H1 (cell line): ENCODE results near the gene RANBP17. TPM values are rescaled to one million over a fixed set of nuclear protein-coding genes. Genes with fewer than 3 reads are reported as not detected.

Experiments used
- CTCF ChIA-PET: fragments of 300-600 bp; sonication (Branson Sonifier 250); formaldehyde crosslinking; loops from one replicate; lab custom pipeline; 2021; ENCODE audit not compliant: partially characterized antibody; lab: Charles Lee
- POLR2A ChIA-PET: fragments of 300-600 bp; sonication (Branson Sonifier 250); formaldehyde crosslinking; loops from one replicate; lab custom pipeline; 2021; ENCODE audit warnings: inconsistent platforms; ENCODE audit not compliant: partially characterized antibody; lab: Charles Lee
- DNase-seq, 2 experiments: peaks; one replicate each; pipeline versions ENCODE4 v3.0.0 to v3.0.0-alpha.2; 2010 to 2022; ENCODE audit warnings: low spot score in 2 of 2, low read depth in 1 of 2, mixed read lengths in 1 of 2
- FAIRE-seq: peaks from 2 replicates; lab custom pipeline; 2011; peaks lifted over from hg19 to GRCh38; lab: Jason Lieb, UNC
- H2AFZ ChIP-seq: 2 replicates; pipeline ENCODE4 v1.8.1; 2012; ENCODE audit warnings: low read length, inconsistent platforms
- H2AK5ac ChIP-seq: 2 replicates; pipeline ENCODE4 v1.6.1; 2013; ENCODE audit warnings: low read depth, low read length
- H2BK120ac ChIP-seq: replicated peaks from 2 replicates; pipeline ENCODE3; 2013; ENCODE audit warnings: low read depth, low read length, inconsistent platforms
- H2BK12ac ChIP-seq: 2 replicates; pipeline ENCODE4 v1.6.1; 2013; ENCODE audit warnings: low read depth, low read length
- H2BK15ac ChIP-seq: 2 replicates; pipeline ENCODE4 v1.6.1; 2013; ENCODE audit warnings: low read length
- H2BK20ac ChIP-seq: 2 replicates; pipeline ENCODE4 v1.6.1; 2013; ENCODE audit warnings: low read length
- H2BK5ac ChIP-seq: 2 replicates; pipeline ENCODE4 v1.6.1; 2013; ENCODE audit warnings: low read depth, low read length
- H3K14ac ChIP-seq: 2 replicates; pipeline ENCODE4 v1.6.1; 2013; ENCODE audit warnings: inconsistent platforms; ENCODE audit not compliant: insufficient read length
- H3K18ac ChIP-seq: 2 replicates; pipeline ENCODE4 v1.6.1; 2013; ENCODE audit warnings: low read length; ENCODE audit errors: extremely low read depth
- H3K23ac ChIP-seq: 2 replicates; pipeline ENCODE4 v1.6.1; 2013; ENCODE audit warnings: inconsistent platforms; ENCODE audit not compliant: insufficient read length
- H3K23me2 ChIP-seq: 2 replicates; pipeline ENCODE4 v1.6.1; 2013; ENCODE audit warnings: low read depth, low read length
- H3K27ac ChIP-seq: 2 replicates; pipeline ENCODE4 v1.6.1; 2011; ENCODE audit warnings: low read depth, low read length, inconsistent platforms
- H3K27me3 ChIP-seq, 4 experiments: replicated peaks in 1 of 4; 1 replicate in 1 of 4; 2 replicates in 3 of 4; pipeline versions ENCODE4 v1.6.1 to v1.8.1; 2011 to 2013; ENCODE audit warnings: low read length in 3 of 4, mild to moderate bottlenecking in 3 of 4, inconsistent platforms in 2 of 4, mixed read lengths in 2 of 4, moderate library complexity in 1 of 4; ENCODE audit not compliant: control insufficient read depth in 3 of 4, insufficient read depth in 3 of 4; ENCODE audit errors: extremely low read depth in 1 of 4
- H3K36me3 ChIP-seq, 4 experiments: 2 replicates each; pipeline versions ENCODE4 v1.6.1 to v1.8.1; 2011 to 2013; ENCODE audit warnings: mild to moderate bottlenecking in 4 of 4, low read length in 3 of 4, moderate library complexity in 2 of 4, control low read depth in 1 of 4, inconsistent platforms in 1 of 4; ENCODE audit not compliant: insufficient read depth in 4 of 4, control insufficient read depth in 2 of 4
- H3K4ac ChIP-seq: replicated peaks from 2 replicates; pipeline ENCODE3; 2013; ENCODE audit warnings: low read length, low read depth, mixed read lengths, inconsistent platforms; ENCODE audit not compliant: insufficient read length
- H3K4me1 ChIP-seq, 4 experiments: replicated peaks in 1 of 4; 1 replicate in 1 of 4; 2 replicates in 3 of 4; pipeline versions ENCODE4 v1.6.1 to v1.8.1; 2011 to 2013; ENCODE audit warnings: low read length in 3 of 4, inconsistent platforms in 2 of 4, mixed read lengths in 1 of 4; ENCODE audit not compliant: insufficient read depth in 4 of 4, control insufficient read depth in 3 of 4
- H3K4me2 ChIP-seq, 2 experiments: 2 replicates each; pipeline versions ENCODE4 v1.6.1 to v1.8.1; 2011 to 2013; ENCODE audit warnings: low read depth in 2 of 2, low read length in 2 of 2, control low read depth in 1 of 2, inconsistent platforms in 1 of 2, mild to moderate bottlenecking in 1 of 2; ENCODE audit not compliant: insufficient read depth in 1 of 2
- H3K4me3 ChIP-seq, 4 experiments: fragments of 200-600, 300-600 bp in 1 of 4; sonication (generic), shearing (Covaris generic), sonication (Bioruptor Twin) in 1 of 4; 2 replicates each; pipeline versions ENCODE4 v1.5.1 to v1.8.1; 2011 to 2016; ENCODE audit warnings: low read length in 4 of 4, low read depth in 3 of 4, control low read depth in 2 of 4, inconsistent platforms in 2 of 4, mild to moderate bottlenecking in 2 of 4, mixed read lengths in 1 of 4, moderate library complexity in 1 of 4; ENCODE audit not compliant: insufficient read depth in 2 of 4; ENCODE audit errors: extremely low read depth in 1 of 4
- H3K56ac ChIP-seq: replicated peaks from 2 replicates; pipeline ENCODE3; 2013; ENCODE audit warnings: low read depth, mild to moderate bottlenecking, mixed read lengths, low read length, inconsistent platforms; ENCODE audit not compliant: insufficient read length
- H3K79me1 ChIP-seq: 2 replicates; pipeline ENCODE4 v1.6.1; 2013; ENCODE audit warnings: low read depth, low read length, control low read depth
- H3K79me2 ChIP-seq, 2 experiments: 2 replicates each; pipeline versions ENCODE4 v1.6.1 to v1.8.1; 2012 to 2013; ENCODE audit warnings: low read length in 2 of 2, mild to moderate bottlenecking in 2 of 2, inconsistent platforms in 1 of 2; ENCODE audit not compliant: insufficient read depth in 2 of 2, control insufficient read depth in 1 of 2
- H3K9ac ChIP-seq, 4 experiments: replicated peaks in 1 of 4; 1 replicate in 1 of 4; 2 replicates in 3 of 4; pipeline versions ENCODE4 v1.6.1 to v1.8.1; 2011 to 2013; ENCODE audit warnings: low read depth in 3 of 4, low read length in 3 of 4, control low read depth in 2 of 4, mild to moderate bottlenecking in 2 of 4, moderate library complexity in 2 of 4, inconsistent platforms in 1 of 4; ENCODE audit errors: extremely low read depth in 1 of 4
- H3K9me3 ChIP-seq, 2 experiments: 2 replicates each; pipeline versions ENCODE4 v1.6.1 to v1.8.1; 2012 to 2013; ENCODE audit warnings: mild to moderate bottlenecking in 2 of 2, moderate library complexity in 2 of 2, control low read depth in 1 of 2, inconsistent platforms in 1 of 2, low read depth in 1 of 2, low read length in 1 of 2, mixed read lengths in 1 of 2; ENCODE audit not compliant: insufficient read depth in 2 of 2
- H4K20me1 ChIP-seq, 2 experiments: replicated peaks in 1 of 2; 2 replicates each; pipeline versions ENCODE3 to v1.8.1; 2011 to 2013; ENCODE audit warnings: inconsistent platforms in 2 of 2, low read length in 2 of 2, mild to moderate bottlenecking in 1 of 2; ENCODE audit not compliant: insufficient read depth in 2 of 2, control insufficient read depth in 1 of 2
- H4K5ac ChIP-seq: 2 replicates; pipeline ENCODE4 v1.6.1; 2013; ENCODE audit warnings: low read length, low read depth, mixed read lengths, inconsistent platforms; ENCODE audit not compliant: insufficient read length
- H4K8ac ChIP-seq: 2 replicates; pipeline ENCODE4 v1.8.0; 2013; ENCODE audit warnings: mild to moderate bottlenecking, moderate library complexity, low read length, inconsistent platforms; ENCODE audit not compliant: insufficient read depth; ENCODE audit errors: extremely low read depth
- H4K91ac ChIP-seq: replicated peaks from 2 replicates; pipeline ENCODE3; 2013; ENCODE audit warnings: low read length, mixed read lengths, inconsistent platforms; ENCODE audit not compliant: insufficient read length
- EGR1 ChIP-seq: IDR thresholded peaks from 2 replicates; pipeline ENCODE4 v1.6.1; 2011; ENCODE audit warnings: low read depth, low read length, borderline replicate concordance
- EZH2 ChIP-seq: fragments of 200-600 bp; sonication (generic); IDR thresholded peaks from 2 replicates; pipeline ENCODE4 v1.7.1; 2012; ENCODE audit warnings: low read depth, mild to moderate bottlenecking, moderate library complexity, low read length, inconsistent platforms; ENCODE audit not compliant: severe bottlenecking
- KDM1A ChIP-seq: fragments of 200-600, 300-600 bp; sonication (generic); IDR thresholded peaks from 2 replicates; pipeline ENCODE4 v1.7.1; 2016; ENCODE audit warnings: mild to moderate bottlenecking, low read length, borderline replicate concordance
- POLR2A ChIP-seq, 2 experiments: IDR thresholded peaks; 1 replicate in 1 of 2; 2 replicates in 1 of 2; pipeline ENCODE4 v1.6.1; 2011; ENCODE audit warnings: low read depth in 2 of 2, low read length in 2 of 2, mild to moderate bottlenecking in 2 of 2; ENCODE audit errors: control extremely low read depth in 1 of 2
- RAD21 ChIP-seq, 2 experiments: IDR thresholded peaks in 1 of 2; conservative IDR thresholded peaks in 1 of 2; 2 replicates each; pipeline ENCODE4 v1.6.1; 2011; ENCODE audit warnings: low read depth in 2 of 2, low read length in 2 of 2, improper control_type of control experiment in 1 of 2, inconsistent platforms in 1 of 2, mild to moderate bottlenecking in 1 of 2, moderate library complexity in 1 of 2
- RXRA ChIP-seq: IDR thresholded peaks from 2 replicates; pipeline ENCODE4 v1.6.1; 2011; ENCODE audit warnings: low read depth, mild to moderate bottlenecking, low read length, moderate library complexity; ENCODE audit not compliant: insufficient read depth
- SAP30 ChIP-seq: fragments of 300-600 bp; sonication (generic); IDR thresholded peaks from 2 replicates; pipeline ENCODE4 v1.7.1; 2012; ENCODE audit warnings: low read length, moderate library complexity, mild to moderate bottlenecking, inconsistent platforms; ENCODE audit not compliant: insufficient read depth, insufficient replicate concordance
- SIN3A ChIP-seq, 2 experiments: IDR thresholded peaks in 1 of 2; conservative IDR thresholded peaks in 1 of 2; 2 replicates each; pipeline ENCODE4 v1.6.1; 2011 to 2012; ENCODE audit warnings: low read length in 2 of 2, improper control_type of control experiment in 1 of 2, low read depth in 1 of 2, mild to moderate bottlenecking in 1 of 2
- SRF ChIP-seq: IDR thresholded peaks from 2 replicates; pipeline ENCODE4 v1.6.1; 2011; ENCODE audit warnings: mild to moderate bottlenecking, low read depth, low read length, moderate library complexity
- USF2 ChIP-seq: IDR thresholded peaks from 2 replicates; pipeline ENCODE4 v1.6.1; 2011; ENCODE audit warnings: low read length, improper control_type of control experiment
- WGBS, 2 experiments: shearing (Covaris generic) in 1 of 2; methylation state at CpG; one replicate each; pipeline versions ENCODE4 v1.1.6 to v1.1.7; 2013 to 2015; ENCODE audit warnings: low lambda C conversion rate in 2 of 2, mixed read lengths in 2 of 2, inconsistent platforms in 1 of 2, low coverage in 1 of 2, missing lambda C conversion rate in 1 of 2; ENCODE audit not compliant: insufficient replicate concordance in 2 of 2, insufficient coverage in 1 of 2, insufficient read length in 1 of 2; ENCODE audit errors: extremely low coverage in 1 of 2, missing lambda C conversion rate in 1 of 2; 5-methylcytosine and 5-hydroxymethylcytosine counted together
- polyA plus RNA-seq, 7 experiments: library from polyadenylated mRNA; depleted of rRNA in 3 of 7; stranded (reverse) in 5 of 7; unstranded in 2 of 7; fragments of >200 nt in 5 of 7; fragments of 200-250 nt in 2 of 7; gene quantifications; 1 replicate in 5 of 7; 2 replicates in 1 of 7; 4 replicates in 1 of 7; pipeline versions ENCODE4 v1.2.1 to v1.2.3, GENCODE V29; 2011 to 2013; ENCODE audit warnings: missing spikeins in 2 of 7, mixed read lengths in 2 of 7
- total RNA-seq: library from RNA; stranded (reverse); fragmentation: NEBNext Ultra II Directional; extraction: Animal tissue kit (Norgen Biotek cat#: 25700); gene quantifications from 2 replicates; pipeline ENCODE4 v1.2.1, GENCODE V29; 2021

The RANBP17 gene
- total and polyA plus RNA-seq, 2 of the 8 experiments (the other 6 are each of a cell fraction or from before 2014, with no cell fraction given): 8.6 to 21.3 TPM

- no peaks in the 10 kb centered on the region for H3K79me1 ChIP-seq
- H2BK15ac ChIP-seq: no peak overlapping the region
- no peak overlapping the region for H2BK120ac ChIP-seq
- H4K20me1 ChIP-seq: no peaks in the 10 kb centered on the region
- H3K23ac ChIP-seq: no peak overlapping the region
- peaks cover 0 to 5% (median 4%) of the 10 kb centered on the region in 4 experiments; a peak in 3 of 7 replicates for H3K4me1 ChIP-seq
- H2AFZ ChIP-seq: no peak overlapping the region
- no peak overlapping the region for H3K4ac ChIP-seq
- DNase-seq (no peak), FAIRE-seq (no peak)
- H3K4me2 ChIP-seq: no peak overlapping the region
- H2BK20ac ChIP-seq: no peak overlapping the region
- no peak overlapping the region for H3K56ac ChIP-seq
- H4K91ac ChIP-seq: no peak overlapping the region
- no peak overlapping the region for H2BK12ac ChIP-seq
- H3K36me3 ChIP-seq: no peaks in the 10 kb centered on the region; a peak in 1 of 8 replicates
- H3K4me3 ChIP-seq: no peak overlapping the region
- no peak overlapping the region for H2BK5ac ChIP-seq
- no peak overlapping the region for H3K27ac ChIP-seq
- H3K14ac ChIP-seq: no peak overlapping the region
- H3K9ac ChIP-seq: no peak overlapping the region
- TF ChIP-seq SIN3A (conservative IDR thresholded peaks at IDR 0.05 in 1 of 2, IDR thresholded peaks at IDR 0.05 in 1 of 2; ENCODE audit: low read depth in 1 of 2, low read length in 2 of 2): no peak
- no peak for TF ChIP-seq POLR2A (IDR thresholded peaks at IDR 0.05; ENCODE audit: control extremely low read depth in 1 of 2, low read depth in 2 of 2, low read length in 2 of 2)
- TF ChIP-seq RAD21 (IDR thresholded peaks at IDR 0.05 in 1 of 2, conservative IDR thresholded peaks at IDR 0.05 in 1 of 2; ENCODE audit: low read depth in 2 of 2, low read length in 2 of 2): no peak
- no peak for TF ChIP-seq EGR1
- TF ChIP-seq SAP30: no peak
- TF ChIP-seq RXRA: no peak
- TF ChIP-seq USF2: no peak
- TF ChIP-seq SRF: no peak
- no peak for TF ChIP-seq EZH2
- TF ChIP-seq KDM1A: no peak
- no peaks in the 10 kb centered on the region for H3K27me3 ChIP-seq
- no peaks in the 10 kb centered on the region for H3K23me2 ChIP-seq
- ChIA-PET POLR2A (no interaction called here), CTCF (interaction anchor here (1.6 kb wide), 1 partner anchor 48 kb away, joined by 3 read pairs; no protein-coding TSS in a partner anchor)
- no peak overlapping the region for H4K8ac ChIP-seq
- no peaks in the 10 kb centered on the region for H3K79me2 ChIP-seq
- H3K18ac ChIP-seq: no peak overlapping the region
- peaks cover 0 to 3% of the 10 kb centered on the region in 2 experiments; a peak in 1 of 4 replicates for H3K9me3 ChIP-seq
- H4K5ac ChIP-seq: no peak overlapping the region
- no peak overlapping the region for H2AK5ac ChIP-seq
- WGBS, 2 experiments: 95% methylated on average over 2 of the region's 2 CpGs; no CpG with 5 or more reads in 1 of the 2 experiments
Measured at GRCh38 chr5:171092194-171092593, 230.4 kb downstream of the RANBP17 start.
